Adrenal gland (tissue), 5 donors: ENCODE data around the gene MMUT.

Experiments
- CTCF ChIP-seq, 6 experiments: fragments of 450-650 bp in 4 of 6; fragments of 200-600 bp in 2 of 6; sonication (generic) in 1 of 6; IDR thresholded peaks; 1 replicate in 5 of 6; 2 replicates in 1 of 6; pipeline versions ENCODE4 v1.5.1 to v1.8.0; 2016 to 2021; ENCODE audit warnings: antibody characterized with exemption in 6 of 6, mild to moderate bottlenecking in 2 of 6, moderate library complexity in 1 of 6
- POLR2A ChIP-seq, 2 donors: fragments of 450-650 bp; IDR thresholded peaks; one replicate each; pipeline ENCODE4 v1.6.1; 2017; ENCODE audit warnings: antibody characterized with exemption in 2 of 2, mild to moderate bottlenecking in 2 of 2, moderate library complexity in 1 of 2
- donor health status: DM: no; HTN: no; CAD: no.

DNA sequence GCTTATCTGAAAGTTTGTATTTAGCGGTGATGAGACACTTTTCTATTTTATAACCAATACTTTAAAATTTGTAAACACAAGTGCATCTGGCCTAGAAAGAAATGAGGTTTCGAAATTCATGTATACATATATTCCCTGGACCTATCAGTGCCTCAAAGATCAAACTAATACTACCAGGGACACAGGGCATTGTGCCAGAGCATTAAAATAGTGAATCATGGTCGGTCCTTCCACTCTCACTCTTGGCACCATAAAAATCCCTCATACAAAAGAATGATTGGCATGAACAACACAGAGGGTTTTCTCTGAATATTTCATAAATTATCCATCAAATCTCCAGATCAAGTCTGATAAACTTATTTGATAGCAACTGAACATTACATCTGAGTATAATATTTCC is 62.0 kb downstream of the MMUT start:
- TF ChIP-seq CTCF (IDR thresholded peaks at IDR 0.05) (no peak), POLR2A (IDR thresholded peaks at IDR 0.05) (no peak)
